22Rv1 (cell line): Measurements from ENCODE around the gene CCDC174.

ENCODE experiments used
- CTCF ChIP-seq: fragments of 450-650 bp; IDR thresholded peaks from 2 replicates; pipeline ENCODE4 v1.5.1; 2017; ENCODE audit warnings: mild to moderate bottlenecking
- ZFX ChIP-seq: fragments of 450-650 bp; IDR thresholded peaks from 2 replicates; pipeline ENCODE4 v1.6.1; 2017; ENCODE audit warnings: antibody characterized with exemption, borderline replicate concordance

- TF ChIP-seq CTCF, result no peak
- TF ChIP-seq ZFX, result no peak
Measured at GRCh38 chr3:14646131-14646573, 5.4 kb upstream of the CCDC174 start.
